Right lung (tissue), 10 donors: ENCODE data around the gene TBX4. TPM values are rescaled to one million over a fixed set of nuclear protein-coding genes. Genes with fewer than 3 reads are reported as not detected.

ENCODE experiments used
- DNase-seq, 2 donors: peaks; one replicate each; pipeline ENCODE4 v3.0.0-alpha.2; 2013
- long read RNA-seq, 8 donors: transcript quantifications; one replicate each; lab custom pipeline, GENCODE V29; 2026
- polyA plus RNA-seq, 5 donors: library from polyadenylated mRNA; unstranded; fragments of 120-200 nt; gene quantifications; one replicate each; pipeline versions ENCODE4 v1.2.1 to v1.2.3, GENCODE V29; 2013; ENCODE audit warnings: inconsistent platforms in 1 of 5, low replicate concordance in 1 of 5; ENCODE audit not compliant: insufficient read length in 5 of 5, insufficient read depth in 1 of 5

Gene TBX4
- polyA plus RNA-seq, result 100 to 1,000 TPM; 152 to 204 (median 165) TPM
- long read RNA-seq, donor 1, transcript TBX4-202 (9 exons, 3,398 nt), result major isoform, 5 of 80 reads
- long read RNA-seq, donor 1, partial matches to known transcripts, result 64 of 80 reads
- long read RNA-seq, donor 1, other reads (novel, unspliced or antisense), result 6 of 80 reads
- long read RNA-seq, donor 2, transcript TBX4-202 (9 exons, 3,398 nt), result major isoform, 11 of 43 reads
- long read RNA-seq, donor 2, partial matches to known transcripts, result 26 of 43 reads
- long read RNA-seq, donor 2, other reads (novel, unspliced or antisense), result 0 of 43 reads
- long read RNA-seq, donor 3, transcript TBX4-202 (9 exons, 3,398 nt), result major isoform, 9 of 136 reads
- long read RNA-seq, donor 3, partial matches to known transcripts, result 126 of 136 reads
- long read RNA-seq, donor 3, other reads (novel, unspliced or antisense), result 0 of 136 reads
- long read RNA-seq, donor 4, partial matches to known transcripts, result 32 of 35 reads
- long read RNA-seq, donor 4, other reads (novel, unspliced or antisense), result 0 of 35 reads
- long read RNA-seq, donor 5, transcript TBX4-202 (9 exons, 3,398 nt), result major isoform, 13 of 132 reads
- long read RNA-seq, donor 5, partial matches to known transcripts, result 108 of 132 reads
- long read RNA-seq, donor 5, other reads (novel, unspliced or antisense), result 7 of 132 reads
- long read RNA-seq, donor 6, transcript TBX4-202 (9 exons, 3,398 nt), result major isoform, 15 of 110 reads
- long read RNA-seq, donor 6, partial matches to known transcripts, result 83 of 110 reads
- long read RNA-seq, donor 6, other reads (novel, unspliced or antisense), result 8 of 110 reads
- long read RNA-seq, donor 7, transcript TBX4-202 (9 exons, 3,398 nt), result major isoform, 13 of 161 reads
- long read RNA-seq, donor 7, partial matches to known transcripts, result 129 of 161 reads
- long read RNA-seq, donor 7, other reads (novel, unspliced or antisense), result 13 of 161 reads
- long read RNA-seq, donor 8, partial matches to known transcripts, result 26 of 34 reads
- long read RNA-seq, donor 8, other reads (novel, unspliced or antisense), result 6 of 34 reads

DNA sequence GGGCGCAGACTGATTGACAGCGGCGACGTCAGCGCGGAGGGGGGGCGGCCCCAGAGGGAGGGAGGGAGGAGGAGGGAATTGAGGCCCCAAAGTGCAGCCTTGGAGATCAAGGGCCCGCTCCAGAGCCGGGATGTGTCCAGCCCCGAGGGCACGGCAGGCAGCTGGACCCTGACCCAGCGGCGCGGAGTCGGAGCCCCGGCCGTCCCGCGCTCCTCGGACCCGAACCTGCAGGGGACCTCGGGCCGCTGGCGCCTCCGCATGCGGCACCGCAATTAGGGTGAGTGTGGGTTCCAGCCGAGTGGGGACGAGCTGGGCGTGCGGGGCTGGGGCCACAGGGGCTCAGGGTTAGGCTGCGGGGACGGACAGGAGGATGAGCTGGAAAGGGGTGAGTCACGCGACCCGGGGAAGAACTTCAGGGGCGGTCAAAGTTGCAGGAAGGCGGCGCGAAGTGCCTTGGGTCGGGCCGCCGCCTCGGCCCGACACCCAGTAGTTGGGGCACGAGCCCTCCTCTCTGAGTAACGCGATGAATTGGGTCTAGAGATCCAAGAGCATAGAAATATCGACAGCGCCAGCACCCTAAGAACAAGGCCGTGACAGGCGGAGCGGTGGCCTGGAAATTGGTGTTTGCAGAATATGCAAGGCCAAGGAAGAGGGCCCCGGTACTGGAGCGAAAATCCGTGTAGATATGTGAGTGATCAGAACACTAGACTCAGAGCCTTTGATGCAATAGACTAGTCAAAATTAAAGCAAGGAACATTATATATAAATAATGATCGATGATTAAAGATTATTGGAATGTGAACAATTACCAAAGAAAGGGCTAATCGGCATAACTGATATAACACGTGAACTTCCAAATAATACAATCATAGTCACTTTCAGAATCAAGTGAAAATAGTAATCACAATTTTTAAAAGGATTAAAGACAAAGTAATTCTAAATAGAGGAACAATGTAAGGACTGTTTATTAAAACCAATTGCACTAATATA is at the start of gene TBX4:
Gene TBX4 (plus strand): TSS at position 122 of the 990 bp plus-strand sequence. CDS start 4,069 bp downstream, outside the sequence.
- DNase-seq, result peak; percentile 87 to 89

DNA sequence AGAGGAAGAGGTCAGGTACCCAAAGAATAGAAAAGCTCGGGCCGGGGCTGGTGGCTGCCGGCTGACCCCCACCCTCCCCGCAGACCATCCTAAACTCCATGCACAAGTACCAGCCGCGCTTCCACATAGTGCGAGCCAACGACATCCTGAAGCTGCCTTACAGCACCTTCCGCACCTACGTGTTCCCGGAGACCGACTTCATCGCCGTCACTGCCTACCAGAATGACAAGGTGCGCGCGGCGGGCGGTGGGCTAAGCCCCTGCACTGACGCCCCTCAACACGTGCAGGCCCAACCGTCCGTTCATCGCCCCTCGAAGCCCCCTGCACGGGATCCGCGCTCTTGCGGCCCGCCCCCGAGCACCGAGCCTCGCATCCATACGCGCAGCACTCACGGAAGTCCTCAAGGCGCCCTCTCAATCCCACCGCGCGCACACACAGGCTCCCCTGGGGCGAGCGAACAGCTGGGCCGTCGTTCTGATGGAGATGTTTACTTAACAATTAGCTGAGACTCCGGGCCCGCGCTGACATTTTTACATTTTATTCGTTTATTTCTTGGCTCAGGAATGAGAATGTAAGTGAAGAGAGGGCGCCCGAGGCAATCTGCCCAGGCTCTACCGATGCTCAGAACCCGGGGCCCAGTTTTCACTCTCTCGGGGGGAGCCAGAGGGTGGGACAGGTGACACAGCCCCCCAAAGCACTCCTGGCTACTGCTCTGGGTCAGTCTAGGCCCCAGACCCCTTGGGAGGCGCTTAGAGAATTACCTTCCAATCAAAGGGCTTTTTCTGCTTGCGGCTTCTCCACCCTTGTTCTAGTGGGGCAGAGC is 49.0 kb upstream of the TBX4 start:
- no peak for DNase-seq

DNA sequence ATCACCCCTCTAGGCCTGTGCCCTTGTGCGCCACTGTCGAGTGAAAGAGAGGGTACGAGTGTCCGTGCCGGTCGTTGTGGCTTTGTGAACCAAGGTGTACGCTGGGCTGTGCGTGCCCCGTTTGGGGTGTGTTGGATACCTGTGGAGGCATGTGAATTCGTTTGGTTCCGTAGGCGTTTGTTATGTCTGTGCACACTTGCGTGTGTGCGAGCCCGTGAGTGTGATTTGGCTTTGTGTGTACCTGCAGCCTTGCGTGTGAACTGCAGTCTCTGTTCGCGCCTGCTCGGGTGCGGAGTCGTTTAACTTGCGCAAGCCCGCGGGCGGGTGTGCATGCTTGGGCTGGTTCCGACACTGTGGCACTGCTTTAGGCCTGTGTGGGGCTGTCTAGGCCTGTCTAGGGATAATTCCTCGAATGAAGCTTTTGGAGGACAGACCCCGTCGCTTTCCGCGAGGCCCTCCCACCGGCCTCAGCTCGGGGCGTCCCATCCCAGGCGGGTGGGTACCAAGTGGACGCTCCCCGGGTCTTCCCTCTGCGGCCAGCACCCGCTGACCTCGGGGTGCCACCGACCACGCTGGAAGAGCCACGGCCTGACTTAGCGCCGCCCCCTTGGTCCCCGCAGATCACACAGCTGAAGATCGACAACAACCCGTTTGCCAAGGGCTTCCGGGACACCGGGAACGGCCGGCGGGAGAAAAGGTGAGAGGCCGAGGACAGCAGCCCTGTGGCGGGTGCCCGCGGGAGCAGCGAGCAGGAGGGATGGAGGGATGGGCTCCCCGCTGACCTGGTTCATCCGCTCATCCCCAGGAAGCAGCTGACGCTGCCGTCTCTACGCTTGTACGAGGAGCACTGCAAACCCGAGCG is 48.2 kb upstream of the TBX4 start:
- DNase-seq, result no peak

DNA sequence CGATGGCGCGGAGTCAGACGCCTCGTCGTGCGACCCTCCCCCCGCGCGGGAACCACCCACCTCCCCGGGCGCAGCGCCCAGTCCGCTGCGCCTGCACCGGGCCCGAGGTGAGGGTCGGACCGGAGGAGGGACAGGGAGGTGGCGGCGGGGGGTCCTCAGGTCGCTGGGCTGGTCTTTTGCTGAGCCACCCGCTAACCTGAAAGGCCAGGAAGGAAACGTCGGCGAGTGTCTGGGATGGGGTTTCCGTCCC is 47.6 kb upstream of the TBX4 start:
- DNase-seq, result no peak

DNA sequence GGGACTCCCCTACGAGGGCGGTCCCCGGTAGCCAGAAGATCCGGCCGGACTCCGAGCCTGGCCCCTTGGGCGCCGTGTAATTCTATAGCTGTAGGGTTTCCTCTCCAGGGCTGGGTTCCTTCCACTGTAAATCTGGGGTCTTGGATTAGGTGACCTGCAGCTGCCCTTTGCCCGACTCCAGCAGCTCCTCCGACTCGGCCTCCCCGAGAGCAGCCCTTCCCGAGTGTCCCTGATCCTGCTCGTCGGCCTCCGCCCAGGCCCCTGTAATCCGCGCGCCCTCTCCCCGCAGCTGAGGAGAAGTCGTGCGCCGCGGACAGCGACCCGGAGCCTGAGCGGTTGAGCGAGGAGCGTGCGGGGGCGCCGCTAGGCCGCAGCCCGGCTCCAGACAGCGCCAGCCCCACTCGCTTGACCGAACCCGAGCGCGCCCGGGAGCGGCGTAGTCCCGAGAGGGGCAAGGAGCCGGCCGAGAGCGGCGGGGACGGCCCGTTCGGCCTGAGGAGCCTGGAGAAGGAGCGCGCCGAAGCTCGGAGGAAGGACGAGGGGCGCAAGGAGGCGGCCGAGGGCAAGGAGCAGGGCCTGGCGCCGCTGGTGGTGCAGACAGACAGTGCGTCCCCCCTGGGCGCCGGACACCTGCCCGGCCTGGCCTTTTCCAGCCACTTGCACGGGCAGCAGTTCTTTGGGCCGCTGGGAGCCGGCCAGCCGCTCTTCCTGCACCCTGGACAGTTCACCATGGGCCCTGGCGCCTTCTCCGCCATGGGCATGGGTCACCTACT is 47.1 kb upstream of the TBX4 start:
- DNase-seq, result no peak

DNA sequence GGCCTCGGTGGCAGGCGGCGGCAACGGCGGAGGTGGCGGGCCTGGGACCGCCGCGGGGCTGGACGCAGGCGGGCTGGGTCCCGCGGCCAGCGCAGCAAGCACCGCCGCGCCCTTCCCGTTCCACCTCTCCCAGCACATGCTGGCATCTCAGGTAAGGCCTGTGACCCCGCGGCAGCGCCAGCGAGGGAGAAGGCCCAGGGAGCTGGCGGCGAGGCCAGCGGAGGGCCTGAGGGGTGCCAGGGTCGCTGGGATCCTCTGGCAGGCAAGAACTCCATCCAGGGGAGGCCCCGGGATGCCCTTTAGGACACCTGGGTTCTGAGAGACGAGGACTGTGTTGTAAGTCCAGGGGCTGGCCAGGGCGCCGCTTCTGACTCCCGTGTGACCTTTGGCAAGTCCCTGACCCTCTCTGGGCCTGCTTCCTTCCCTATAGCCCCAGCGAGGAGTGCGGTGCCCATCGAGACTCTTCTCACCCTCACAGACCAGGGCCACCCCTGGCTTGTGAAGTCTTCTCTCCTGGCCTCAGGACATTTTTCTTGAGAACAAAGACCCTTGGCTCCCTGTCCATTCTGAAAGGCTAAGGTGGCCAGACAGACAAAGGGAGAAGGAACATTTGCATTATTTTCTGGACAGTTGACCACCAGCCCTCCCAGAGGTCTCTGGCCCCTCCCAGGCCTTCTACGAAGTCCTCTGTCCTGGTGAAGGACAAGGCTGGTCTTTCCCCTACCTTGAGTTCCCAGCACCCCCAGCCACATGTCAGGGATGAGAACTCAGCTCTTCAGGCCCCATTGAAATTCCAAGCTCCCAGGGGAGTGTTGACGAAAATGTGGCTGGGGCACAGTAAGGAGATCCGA is 46.3 kb upstream of the TBX4 start:
- no peak for DNase-seq

DNA sequence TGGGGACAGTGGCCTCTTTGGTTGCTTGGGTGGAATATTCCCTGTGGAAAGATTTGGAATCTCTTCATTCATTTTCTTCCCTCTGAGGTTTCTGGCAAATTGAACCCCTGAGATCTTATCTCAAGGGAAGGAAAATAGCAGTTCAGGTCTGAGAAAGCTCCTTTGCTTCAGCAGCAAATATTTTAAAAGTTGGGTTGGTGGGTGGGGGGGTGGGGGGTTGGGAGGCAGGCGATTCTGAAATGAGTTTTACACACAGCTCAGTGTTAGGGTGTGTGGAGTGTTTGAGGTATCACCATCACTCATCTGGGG is 45.7 kb upstream of the TBX4 start:
- DNase-seq, result no peak

DNA sequence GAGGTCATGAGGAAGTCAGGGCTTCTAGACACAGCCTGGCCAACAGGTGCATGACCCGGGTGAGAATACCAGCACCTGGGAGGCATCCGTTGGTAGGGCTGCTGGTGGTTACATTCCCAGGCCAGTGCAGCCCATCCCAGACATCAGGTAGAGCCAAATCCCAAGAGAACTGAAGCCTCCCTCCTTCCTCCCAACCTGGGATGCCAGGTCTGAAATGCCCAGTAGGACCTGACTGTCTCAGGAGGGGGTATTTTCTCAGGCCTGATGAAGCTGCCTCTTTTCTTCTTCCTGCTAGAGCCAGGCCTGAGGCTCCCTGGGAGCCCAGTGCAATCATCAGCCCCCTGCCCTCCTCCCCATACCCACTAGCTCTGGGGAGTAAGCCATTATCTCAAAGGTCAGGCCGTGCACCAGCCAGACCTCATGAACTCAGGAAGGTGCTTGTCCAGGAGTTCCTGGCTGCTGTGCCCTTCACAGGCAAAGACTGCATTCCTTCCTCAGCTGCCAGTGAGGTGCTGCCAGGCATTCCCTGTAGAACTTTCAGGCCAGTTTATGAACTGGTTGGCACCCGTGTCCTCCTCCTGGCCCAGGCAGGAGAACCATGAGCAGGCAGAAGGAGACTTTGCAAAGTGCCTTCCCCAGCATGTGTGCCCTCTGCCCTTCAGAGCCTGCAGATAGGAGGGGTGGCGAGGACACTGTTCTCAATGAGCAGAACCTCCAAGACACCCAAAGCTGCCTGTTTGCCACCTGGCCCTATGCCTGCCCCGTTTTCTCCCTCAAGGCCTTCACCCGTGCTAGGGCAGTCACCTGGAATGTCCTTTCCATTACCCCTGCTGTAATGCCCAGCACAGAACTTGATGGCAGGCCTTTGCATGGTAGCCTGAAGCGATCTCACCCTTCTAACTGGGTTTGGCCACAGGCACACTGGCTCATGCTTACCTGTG is 45.0 kb upstream of the TBX4 start:
- peak in 1 of 2 donors; percentile 32 for DNase-seq

DNA sequence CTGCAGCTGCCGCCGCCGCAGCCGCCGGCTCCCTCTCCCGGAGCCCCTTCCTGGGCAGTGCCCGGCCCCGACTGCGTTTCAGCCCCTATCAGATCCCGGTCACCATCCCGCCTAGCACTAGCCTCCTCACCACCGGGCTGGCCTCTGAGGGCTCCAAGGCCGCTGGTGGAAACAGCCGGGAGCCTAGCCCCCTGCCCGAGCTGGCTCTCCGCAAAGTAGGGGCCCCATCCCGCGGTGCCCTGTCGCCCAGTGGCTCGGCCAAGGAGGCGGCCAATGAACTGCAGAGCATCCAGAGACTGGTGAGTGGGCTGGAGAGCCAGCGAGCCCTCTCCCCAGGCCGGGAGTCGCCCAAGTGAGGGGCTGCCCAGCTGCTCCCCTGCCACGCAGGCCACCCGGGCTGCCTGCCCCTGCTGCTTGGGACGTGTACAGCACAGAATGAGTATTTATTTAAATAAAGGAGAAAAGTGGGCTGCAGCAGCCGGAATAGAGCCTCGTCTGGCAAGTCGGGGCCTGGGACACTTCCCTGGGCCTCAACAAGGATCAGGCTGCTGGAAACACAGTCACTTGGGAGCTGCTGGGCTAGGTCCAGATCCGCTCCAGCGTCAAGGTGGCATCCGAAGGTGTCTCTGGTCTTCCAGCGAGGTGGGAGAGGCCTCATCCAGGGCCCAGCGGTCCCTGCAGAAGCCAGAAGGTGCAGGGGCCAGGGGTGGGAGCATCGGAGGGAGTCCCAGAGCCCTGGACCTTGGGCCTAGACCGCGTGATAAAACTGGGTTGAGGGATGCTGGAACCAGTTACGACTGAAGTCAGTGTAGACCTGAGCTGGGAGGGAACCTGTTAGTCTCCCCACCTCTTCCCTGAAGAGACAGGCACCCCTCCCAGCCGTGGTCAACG is 43.8 kb upstream of the TBX4 start:
- peak in 1 of 2 donors; percentile 39 for DNase-seq

DNA sequence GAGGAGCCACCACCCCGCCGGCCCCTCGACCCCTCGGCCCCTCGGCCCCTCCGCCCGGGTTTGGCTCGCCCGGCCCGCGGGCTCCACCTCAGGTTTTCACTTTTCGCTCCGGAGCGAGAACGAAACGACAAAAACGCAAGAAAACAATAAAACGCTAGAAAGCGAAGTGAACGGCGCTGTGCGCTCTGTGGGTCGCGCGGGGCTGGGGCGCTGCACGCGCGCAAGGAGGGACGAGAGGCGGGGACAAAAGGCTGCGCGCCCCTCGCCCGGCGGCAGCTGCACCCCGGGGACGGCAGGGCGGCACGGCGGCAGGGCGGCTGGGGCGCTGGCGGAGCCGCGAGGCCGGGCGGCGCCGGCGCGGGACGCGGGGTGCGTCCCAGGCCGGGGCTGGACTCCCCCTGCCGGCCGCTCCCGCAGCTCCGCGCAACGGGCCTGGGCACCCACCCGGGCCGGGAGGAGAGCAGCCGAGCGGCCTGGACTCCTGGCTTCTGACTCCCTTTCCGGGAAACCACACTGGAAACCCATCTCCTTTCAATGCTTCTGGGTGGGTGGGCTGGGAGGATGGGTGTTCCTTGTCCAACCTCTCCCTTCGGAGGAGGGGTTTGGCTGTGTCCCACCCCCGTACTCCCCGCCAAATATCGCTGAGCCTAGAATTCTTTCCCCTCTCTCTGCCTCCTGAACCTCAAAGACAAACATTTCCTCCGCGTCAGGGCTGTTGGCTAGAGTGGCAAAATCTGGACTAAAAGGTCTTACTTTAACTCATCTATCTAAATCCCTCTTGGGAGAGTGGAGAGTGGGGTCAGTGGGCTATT is 42.7 kb upstream of the TBX4 start:
- peak; percentile 87 to 89 for DNase-seq

DNA sequence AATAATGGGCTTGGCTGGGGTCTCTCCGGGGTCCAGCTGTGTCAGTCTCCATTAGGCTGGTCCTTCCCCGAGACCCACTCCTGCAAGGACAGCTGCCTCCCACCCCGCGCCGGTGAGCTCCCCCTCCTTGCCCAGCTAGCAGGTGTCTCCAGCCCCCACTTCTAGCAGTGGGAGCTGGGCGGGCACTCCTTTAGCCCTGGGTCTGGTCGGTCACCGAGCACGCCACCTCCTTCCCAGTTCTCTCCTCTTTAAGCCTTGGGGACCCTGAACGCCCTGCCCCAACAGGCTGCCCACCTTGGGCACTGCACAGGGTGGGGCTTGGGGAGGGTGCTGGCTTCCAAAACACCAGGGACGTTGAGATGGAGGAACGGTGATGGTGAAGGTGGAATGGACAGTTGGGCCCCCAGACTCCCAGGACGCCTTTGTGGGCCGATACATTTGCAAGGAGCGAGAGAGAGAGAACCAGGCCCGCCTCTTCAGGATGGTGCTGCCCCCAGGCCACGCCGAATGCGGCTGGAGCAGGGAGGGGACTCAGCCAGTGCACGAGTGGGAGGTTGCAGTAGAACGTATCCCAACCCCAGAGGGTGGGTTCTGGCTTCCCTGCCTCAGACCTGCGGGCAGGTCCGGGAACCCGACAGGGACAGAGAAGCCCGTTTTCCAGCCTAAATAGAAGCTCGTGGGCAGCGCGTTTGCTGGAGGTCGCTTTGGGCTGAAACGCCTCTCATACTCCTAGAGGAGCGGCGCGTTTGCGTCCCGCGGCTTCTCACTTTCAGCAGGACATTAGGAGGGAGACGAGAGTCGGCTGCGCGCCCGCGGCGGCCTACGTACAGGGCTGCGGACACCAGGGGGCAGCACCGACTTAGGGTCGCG is 41.8 kb upstream of the TBX4 start:
- DNase-seq, result peak in 1 of 2 donors; percentile 92

DNA sequence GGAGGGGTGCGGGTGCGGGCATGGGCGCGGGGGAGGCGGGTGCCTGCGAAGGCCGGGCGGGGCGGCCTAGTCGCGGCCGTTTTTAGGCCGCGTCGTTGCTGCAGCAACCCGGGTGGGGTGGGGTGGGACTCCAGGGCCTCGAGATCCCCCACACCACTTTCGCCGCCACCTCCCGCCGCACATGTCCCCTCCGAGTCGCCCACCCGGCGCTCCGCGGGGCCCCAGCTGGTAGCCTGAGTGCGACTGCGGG is 41.3 kb upstream of the TBX4 start:
- peak in 1 of 2 donors; percentile 93 for DNase-seq

DNA sequence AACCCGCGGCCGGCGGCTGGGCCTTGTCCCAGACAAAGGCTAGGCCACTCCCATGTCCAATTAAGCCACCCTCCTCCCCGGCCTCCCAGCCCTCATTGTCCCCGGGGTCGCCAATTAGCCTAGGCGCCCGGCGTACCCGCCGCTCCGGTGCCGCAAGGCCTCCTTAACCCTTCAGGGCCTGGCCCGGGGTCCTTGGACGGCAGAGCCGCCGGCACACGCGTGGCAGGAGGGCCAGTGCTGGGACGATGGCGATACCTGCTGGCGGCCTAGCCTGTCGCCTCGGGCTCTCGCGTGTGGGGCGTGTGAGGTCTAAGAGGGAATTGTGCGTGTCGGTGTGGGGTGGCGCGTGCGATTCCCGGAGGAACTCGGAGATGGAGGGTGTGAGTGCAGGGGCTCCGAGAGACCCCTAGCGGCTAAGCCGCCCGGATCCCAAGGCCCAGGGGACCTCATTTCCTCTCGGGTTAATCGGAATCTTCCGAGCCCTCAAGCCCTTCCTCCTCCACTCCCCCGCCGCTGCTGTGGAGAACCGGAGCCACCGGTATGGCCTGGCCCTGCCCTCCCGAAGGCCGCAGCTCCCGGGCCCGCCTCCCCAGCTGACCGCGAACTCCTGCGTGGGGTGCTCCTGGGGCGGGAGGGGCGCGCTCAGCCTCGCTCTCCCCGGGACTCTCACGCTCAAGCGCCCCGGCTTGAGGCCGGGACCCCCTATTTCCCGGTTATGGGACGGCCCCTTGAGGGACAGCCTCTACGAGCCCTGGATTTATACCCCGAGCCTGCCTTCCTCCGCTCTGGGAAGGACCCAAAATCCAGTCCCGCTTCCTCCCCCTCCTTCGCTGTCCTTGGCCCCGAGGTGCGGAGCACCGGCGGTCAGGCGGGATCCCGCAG is 40.7 kb upstream of the TBX4 start:
- peak; percentile 84 to 85 for DNase-seq
